GM18861 (cell line): ENCODE data around the gene SATB2.
A peak's percentile ranks its signal among the peaks of the same experiment; 100 is the strongest.

ENCODE experiments used
- ATAC-seq: cut with Tn5 transposase; IDR thresholded peaks from one replicate; pipeline ENCODE4 v1.9.1; 2021; ENCODE audit not compliant: unreplicated experiment

The SATB2 gene

GRCh38 chr2:199465988-199466691, 8.4 kb upstream of the SATB2 start:
- ATAC-seq: no peak

GRCh38 chr2:199465390-199465789, 7.7 kb upstream of the SATB2 start:
- ATAC-seq: no peak

- no peak for ATAC-seq
These were observed 7.0 kb upstream of the SATB2 start for GRCh38 chr2:199464606-199465352.

- ATAC-seq: no peak
These were observed 6.2 kb upstream of the SATB2 start for GRCh38 chr2:199463708-199464605.

- peak; percentile 66 for ATAC-seq
These were observed 5.4 kb upstream of the SATB2 start for GRCh38 chr2:199462956-199463692.

GRCh38 chr2:199462347-199462955, 4.7 kb upstream of the SATB2 start:
- no peak for ATAC-seq

GRCh38 chr2:199461711-199462346, 4.1 kb upstream of the SATB2 start:
- no peak for ATAC-seq

- ATAC-seq: no peak
These were observed 3.3 kb upstream of the SATB2 start for GRCh38 chr2:199460846-199461710.

- ATAC-seq: no peak
These were observed 2.4 kb upstream of the SATB2 start for GRCh38 chr2:199460101-199460671.

GRCh38 chr2:199459286-199460100, 1.8 kb upstream of the SATB2 start:
- no peak for ATAC-seq

- no peak for ATAC-seq
These were observed 1.1 kb upstream of the SATB2 start for GRCh38 chr2:199458806-199459285.

- ATAC-seq: no peak
These were observed 468 bp upstream of the SATB2 start for GRCh38 chr2:199458009-199458805.

GRCh38 chr2:199456383-199457146, 1.2 kb downstream of the SATB2 start:
- no peak for ATAC-seq

GRCh38 chr2:199455545-199456382, 2.0 kb downstream of the SATB2 start:
- ATAC-seq: no peak

- no peak for ATAC-seq
These were observed 2.6 kb downstream of the SATB2 start for GRCh38 chr2:199455210-199455544.
